Suprapubic skin (tissue), 3 donors: ENCODE data around the gene DHFR.

Source experiments
- EP300 ChIP-seq: sonication (generic); formaldehyde crosslinking; IDR thresholded peaks from one replicate; pipeline ENCODE4 v1.6.1; 2017; ENCODE audit warnings: antibody characterized with exemption
- POLR2A ChIP-seq, 2 donors: fragments of 450-650 bp; IDR thresholded peaks; one replicate each; pipeline ENCODE4 v1.6.1; 2017; ENCODE audit warnings: antibody characterized with exemption in 2 of 2, mild to moderate bottlenecking in 2 of 2, moderate library complexity in 2 of 2
- TF ChIP-seq, protein P1 (sequence below), 2 donors: fragments of 200-600 bp in 1 of 2; fragments of 450-650 bp in 1 of 2; sonication (generic) in 1 of 2; IDR thresholded peaks; one replicate each; pipeline ENCODE4 v1.5.1; 2016 to 2019; ENCODE audit warnings: antibody characterized with exemption in 2 of 2, mild to moderate bottlenecking in 1 of 2, moderate library complexity in 1 of 2

DNA sequence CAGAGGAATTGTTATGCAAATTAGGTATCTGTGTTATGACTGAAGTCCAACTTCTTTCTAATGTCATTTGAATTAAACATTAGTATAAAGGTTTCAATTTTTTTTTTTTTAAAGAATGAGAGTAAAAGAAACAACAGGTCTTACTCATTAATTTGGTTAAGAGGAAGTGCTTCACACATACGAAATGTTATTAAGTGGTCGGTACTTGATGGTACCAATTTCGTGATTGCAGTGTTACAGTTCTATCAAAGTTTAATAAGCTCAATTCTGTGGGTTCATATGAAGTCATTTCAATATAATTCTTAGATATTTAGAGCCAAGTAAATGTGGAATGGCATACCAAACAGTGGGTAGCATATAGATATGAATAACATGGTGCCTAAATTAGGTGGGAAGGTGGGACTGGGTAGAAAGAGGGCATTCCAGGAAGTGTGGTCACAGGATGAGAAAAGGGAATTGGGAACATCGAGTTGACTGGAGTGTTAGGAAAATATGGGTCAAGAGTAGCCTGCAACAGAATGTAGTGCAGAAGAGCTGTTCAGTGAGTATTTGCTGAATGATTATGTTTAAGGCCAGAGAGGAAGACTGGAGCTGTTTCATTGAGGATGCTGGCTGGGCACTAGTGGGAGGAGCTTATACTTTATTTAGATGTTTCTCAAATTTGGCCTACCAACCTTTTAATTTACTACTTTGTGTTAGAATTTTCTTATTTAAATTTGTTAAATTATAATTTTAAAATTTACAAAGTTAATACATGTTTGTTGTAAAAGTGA, 34.1 kb upstream of the DHFR start:
- TF ChIP-seq, protein P1, sequence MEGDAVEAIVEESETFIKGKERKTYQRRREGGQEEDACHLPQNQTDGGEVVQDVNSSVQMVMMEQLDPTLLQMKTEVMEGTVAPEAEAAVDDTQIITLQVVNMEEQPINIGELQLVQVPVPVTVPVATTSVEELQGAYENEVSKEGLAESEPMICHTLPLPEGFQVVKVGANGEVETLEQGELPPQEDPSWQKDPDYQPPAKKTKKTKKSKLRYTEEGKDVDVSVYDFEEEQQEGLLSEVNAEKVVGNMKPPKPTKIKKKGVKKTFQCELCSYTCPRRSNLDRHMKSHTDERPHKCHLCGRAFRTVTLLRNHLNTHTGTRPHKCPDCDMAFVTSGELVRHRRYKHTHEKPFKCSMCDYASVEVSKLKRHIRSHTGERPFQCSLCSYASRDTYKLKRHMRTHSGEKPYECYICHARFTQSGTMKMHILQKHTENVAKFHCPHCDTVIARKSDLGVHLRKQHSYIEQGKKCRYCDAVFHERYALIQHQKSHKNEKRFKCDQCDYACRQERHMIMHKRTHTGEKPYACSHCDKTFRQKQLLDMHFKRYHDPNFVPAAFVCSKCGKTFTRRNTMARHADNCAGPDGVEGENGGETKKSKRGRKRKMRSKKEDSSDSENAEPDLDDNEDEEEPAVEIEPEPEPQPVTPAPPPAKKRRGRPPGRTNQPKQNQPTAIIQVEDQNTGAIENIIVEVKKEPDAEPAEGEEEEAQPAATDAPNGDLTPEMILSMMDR (IDR thresholded peaks at IDR 0.05) = no peak
- TF ChIP-seq POLR2A (IDR thresholded peaks at IDR 0.05) (no peak), EP300 (no peak)
